Ramos (cell line): ENCODE data around the gene RPL13A.

Experiments
- in situ Hi-C: fragments of 300-500 bp; cut with MboI; formaldehyde crosslinking; loops from one replicate; pipeline ENCODE4 v1.14.3; 2022; ENCODE audit warnings: low sequenced_read_pairs; ENCODE audit not compliant: unreplicated experiment

The RPL13A gene

DNA sequence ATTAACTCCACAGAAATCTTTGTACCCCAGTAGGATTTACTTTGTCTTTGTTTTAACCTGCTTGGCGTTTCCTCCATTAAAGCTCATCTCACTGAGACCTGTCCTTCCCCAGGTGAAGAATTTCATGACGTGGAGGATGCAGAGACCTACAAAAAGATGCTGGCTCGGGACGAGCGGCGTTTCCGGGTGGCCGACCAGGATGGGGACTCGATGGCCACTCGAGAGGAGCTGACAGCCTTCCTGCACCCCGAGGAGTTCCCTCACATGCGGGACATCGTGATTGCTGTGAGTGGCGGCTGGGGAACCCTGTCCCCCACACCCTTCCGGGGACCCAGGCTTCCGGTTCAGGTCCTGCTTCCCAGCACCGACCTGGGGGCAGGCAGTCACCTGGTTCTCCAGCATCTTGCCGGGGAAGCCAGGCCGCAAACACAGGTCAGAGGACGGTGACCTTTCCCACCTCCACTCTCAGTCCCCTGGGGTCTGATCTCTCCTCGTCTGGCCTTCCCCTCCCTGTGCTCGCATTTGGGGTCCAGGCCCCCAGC lies 49.6 kb downstream of the RPL13A start:
- in situ Hi-C loops: no loop called here

DNA sequence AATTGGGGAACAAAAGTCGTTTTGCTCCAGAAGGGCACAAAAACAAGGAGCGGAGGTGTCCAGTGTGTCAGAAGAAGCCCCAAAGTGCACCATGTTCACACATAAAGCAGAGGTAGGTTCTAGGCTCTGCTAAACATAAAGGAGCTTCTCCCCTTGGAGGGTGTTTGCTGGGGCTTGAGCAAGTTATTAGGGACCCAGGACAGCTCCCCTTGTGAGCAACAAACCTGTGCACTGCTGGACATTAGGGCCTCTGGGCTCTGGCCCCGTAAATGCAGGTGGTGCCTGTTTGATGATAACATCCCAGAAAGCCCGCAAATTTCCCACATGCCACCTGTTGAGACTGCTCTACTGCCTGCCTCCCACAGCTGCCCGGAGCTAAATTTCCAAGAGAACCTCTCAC lies 51.2 kb downstream of the RPL13A start:
- in situ Hi-C loops: no loop called here

DNA sequence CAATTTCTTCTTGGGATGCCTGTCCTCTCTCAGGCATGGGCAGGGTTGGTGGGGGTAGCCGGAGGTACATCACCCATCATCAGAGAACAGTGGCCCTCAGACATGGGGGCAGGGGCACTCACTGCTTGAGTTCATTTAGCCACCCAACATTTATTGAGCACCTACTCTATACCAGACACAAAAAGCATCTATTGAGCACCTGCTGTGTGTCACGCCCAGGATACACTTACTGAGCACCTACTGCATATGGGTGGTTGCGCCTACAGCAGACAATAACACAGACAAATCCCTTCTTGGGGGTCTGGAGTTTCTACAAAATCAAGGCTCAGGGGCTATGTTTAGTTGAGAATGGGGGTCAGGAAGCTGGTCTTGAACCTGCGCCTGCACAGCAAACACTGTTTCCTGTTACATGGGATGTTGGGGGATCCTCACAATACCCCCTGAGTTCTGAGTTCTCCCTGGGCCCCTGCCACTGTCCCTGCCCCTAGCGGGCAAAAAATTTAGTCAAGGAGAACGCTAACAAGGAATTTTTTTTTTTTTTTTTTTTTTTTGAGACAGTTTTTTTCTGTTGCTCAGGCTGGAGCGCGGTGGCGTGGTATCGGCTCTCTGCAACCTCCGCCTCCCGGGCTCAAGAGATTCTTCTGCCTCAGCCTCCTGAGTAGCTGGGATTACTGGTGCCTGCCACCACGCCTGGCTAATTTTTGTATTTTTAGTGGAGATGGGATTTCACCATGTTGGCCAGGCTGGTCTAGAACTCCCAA lies 52.0 kb downstream of the RPL13A start:
- in situ Hi-C loops: no loop called here
